HPDE6-E6E7 (cell line): ENCODE data around the gene OR14K1.
"Not testable (repeated sequence)": the region's sequence is repeated elsewhere in the genome, so short reads cannot be mapped to it uniquely, and the experiment has no call there.

ENCODE experiments used
- DNase-seq: peaks from one replicate; pipeline ENCODE4 v3.0.0; 2011; ENCODE audit warnings: missing footprints; ENCODE audit errors: extremely low spot score

OR14K1 gene

GRCh38 chr1:247738315-247738714 is at the start of gene OR14K1:
Gene OR14K1 (plus strand): TSS chr1:247738615. CDS start chr1:247738615, 0 bp downstream.
- no peak for DNase-seq

- no peak for DNase-seq
Observed at GRCh38 chr1:247701338-247701737, 37.1 kb upstream of the OR14K1 start.

GRCh38 chr1:247710681-247711080 is 27.7 kb upstream of the OR14K1 start:
- not testable (repeated sequence) for DNase-seq

- DNase-seq: no peak
Observed at GRCh38 chr1:247713753-247714152, 24.7 kb upstream of the OR14K1 start.

GRCh38 chr1:247716546-247716945 is 21.9 kb upstream of the OR14K1 start, which contains the start of gene OR6F1:
Gene OR6F1 (minus strand): TSS chr1:247716646. CDS start chr1:247712755, 3,891 bp downstream.
- DNase-seq: no peak

GRCh38 chr1:247721222-247721621 is 17.2 kb upstream of the OR14K1 start:
- no peak for DNase-seq

- DNase-seq: no peak
Observed at GRCh38 chr1:247740721-247741120, 2.3 kb downstream of the OR14K1 start.

GRCh38 chr1:247741756-247742155 is 3.3 kb downstream of the OR14K1 start:
- DNase-seq: no peak

GRCh38 chr1:247742215-247742760 is 3.9 kb downstream of the OR14K1 start:
- not testable (repeated sequence) for DNase-seq

GRCh38 chr1:247746391-247746935 is 8.0 kb downstream of the OR14K1 start:
- DNase-seq: no peak

GRCh38 chr1:247747616-247748015 is 9.2 kb downstream of the OR14K1 start:
- no peak for DNase-seq

- no peak for DNase-seq
Observed at GRCh38 chr1:247748041-247748440, 9.6 kb downstream of the OR14K1 start, which contains the start of gene OR14A2. Gene OR14A2 (minus strand): TSS chr1:247748141.

- DNase-seq: no peak
Observed at GRCh38 chr1:247749870-247750269, 11.5 kb downstream of the OR14K1 start.

GRCh38 chr1:247754311-247754710 is 15.9 kb downstream of the OR14K1 start:
- not testable (repeated sequence) for DNase-seq

GRCh38 chr1:247760456-247760855 is 22.0 kb downstream of the OR14K1 start, which contains the start of gene OR1C1:
Gene OR1C1 (minus strand): TSS chr1:247760556. CDS start chr1:247758406, 2,150 bp downstream.
- no peak for DNase-seq

- DNase-seq: no peak
Observed at GRCh38 chr1:247769603-247770002, 31.2 kb downstream of the OR14K1 start.
